A673 (cell line): Measurements from ENCODE around the gene C12orf56. TPM values are rescaled to one million over a fixed set of nuclear protein-coding genes. Genes with fewer than 3 reads are reported as not detected.
A peak's percentile ranks its signal among the peaks of the same experiment; 100 is the strongest.

Experiments used
- BruUV-seq: library from RNA; stranded (reverse); fragments of 400-500 nt; replicated peaks from 2 replicates; lab custom pipeline; 2021; lab: Mats Ljungman, UMichigan
- CTCF ChIA-PET: fragments of 300-600 bp; sonication (Branson Sonifier 250); formaldehyde crosslinking; loops from one replicate; lab custom pipeline; 2022; ENCODE audit warnings: antibody characterized with exemption; lab: Charles Lee
- POLR2A ChIA-PET: fragments of 300-600 bp; sonication (Branson Sonifier 250); formaldehyde crosslinking; loops from one replicate; lab custom pipeline; 2022; ENCODE audit warnings: antibody characterized with exemption; ENCODE audit not compliant: low non-redundant PET; lab: Charles Lee
- DNase-seq: peaks from one replicate; pipeline ENCODE4 v3.0.0-alpha.2; 2015; ENCODE audit warnings: low spot score
- H3K27ac ChIP-seq: fragments of 200-600 bp; sonication (generic); 2 replicates; pipeline ENCODE4 v1.5.1; 2016; ENCODE audit warnings: mixed run types, low read depth, mild to moderate bottlenecking, mixed read lengths, antibody characterized with exemption, low read length; ENCODE audit not compliant: poor library complexity, severe bottlenecking
- H3K27me3 ChIP-seq: fragments of 200-600 bp; sonication (generic); replicated peaks from 2 replicates; pipeline ENCODE4 v1.6.1; 2017; ENCODE audit warnings: mixed run types, low read depth, mild to moderate bottlenecking, mixed read lengths, antibody characterized with exemption, low read length; ENCODE audit not compliant: insufficient read depth, poor library complexity
- H3K36me3 ChIP-seq: fragments of 200-600 bp; sonication (generic); 2 replicates; pipeline ENCODE4 v1.6.1; 2016; ENCODE audit warnings: mixed run types, mild to moderate bottlenecking, mixed read lengths, antibody characterized with exemption, low read length; ENCODE audit not compliant: insufficient read depth, poor library complexity, severe bottlenecking
- H3K4me1 ChIP-seq: fragments of 200-600 bp; sonication (generic); 2 replicates; pipeline ENCODE4 v1.6.1; 2017; ENCODE audit warnings: mixed run types, mild to moderate bottlenecking, mixed read lengths, antibody characterized with exemption, low read length; ENCODE audit not compliant: insufficient read depth, poor library complexity, severe bottlenecking
- H3K4me3 ChIP-seq: fragments of 200-600 bp; sonication (generic); 2 replicates; pipeline ENCODE4 v1.5.1; 2016; ENCODE audit warnings: low read depth, mixed run types, mild to moderate bottlenecking, mixed read lengths, low read length; ENCODE audit not compliant: poor library complexity, severe bottlenecking
- H3K9me3 ChIP-seq: fragments of 200-600 bp; sonication (generic); 2 replicates; pipeline ENCODE4 v1.6.1; 2016; ENCODE audit warnings: mixed run types, low read depth, mild to moderate bottlenecking, mixed read lengths, antibody characterized with exemption, low read length; ENCODE audit not compliant: poor library complexity, severe bottlenecking
- CTCF ChIP-seq: fragments of 300-800, 200-600 bp; sonication (generic); conservative IDR thresholded peaks from 2 replicates; pipeline ENCODE4 v1.5.1; 2017; ENCODE audit warnings: low read depth, mild to moderate bottlenecking, antibody characterized with exemption, low read length, moderate library complexity, mixed read lengths
- EZH2 ChIP-seq: fragments of 200-600 bp; sonication (generic); IDR thresholded peaks from 2 replicates; pipeline ENCODE4 v1.6.1; 2017; ENCODE audit warnings: borderline replicate concordance, low read depth, mild to moderate bottlenecking, mixed read lengths, antibody characterized with exemption, low read length; ENCODE audit not compliant: poor library complexity, severe bottlenecking
- intact Hi-C: fragments of 100-400 bp; cut with micrococcal nuclease; formaldehyde crosslinking; loops from one replicate; pipeline ENCODE4 v1.10.0; 2022; ENCODE audit not compliant: unreplicated experiment
- total RNA-seq: library from RNA; stranded (reverse); gene quantifications from 2 replicates; pipeline ENCODE4 v1.2.3, GENCODE V29; 2021

C12orf56 gene
- total RNA-seq, 1 experiment from 2014 or later, result not detected

DNA sequence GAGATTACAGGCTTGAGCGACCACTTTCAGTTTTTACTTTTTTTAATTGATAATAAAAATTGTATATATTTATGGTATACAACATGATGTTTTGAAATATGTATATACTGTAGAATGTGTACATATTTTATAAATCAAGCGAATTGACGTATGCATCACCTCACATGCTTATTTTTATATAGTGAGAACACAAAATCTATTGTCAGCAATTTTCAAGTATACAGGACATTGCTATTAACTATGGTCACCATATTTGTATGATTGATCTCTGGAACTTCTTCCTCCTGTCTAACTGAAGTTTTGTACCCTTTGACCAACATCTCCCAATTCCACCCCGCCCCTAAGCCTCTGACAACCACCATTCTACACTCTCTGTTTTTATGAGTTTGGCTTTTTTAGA, 112.1 kb downstream of the C12orf56 start:
- Histone ChIP-seq H3K27me3 (no peaks in the 10 kb centered on the region), H3K4me1 (no peaks in the 10 kb centered on the region), H3K36me3 (no peaks in the 10 kb centered on the region), H3K4me3 (no peak overlapping the region), H3K9me3 (no peaks in the 10 kb centered on the region), H3K27ac (no peak overlapping the region)
- TF ChIP-seq CTCF, result no peak
- no peak for TF ChIP-seq EZH2
- ChIA-PET CTCF (no interaction called here), POLR2A (no interaction called here)
- BruUV-seq, result no TSS peak
- intact Hi-C loops, result loop anchor here (10.0 kb wide), 1 partner anchor 416 kb away; no protein-coding TSS in a partner anchor
- DNase-seq, result no peak

DNA sequence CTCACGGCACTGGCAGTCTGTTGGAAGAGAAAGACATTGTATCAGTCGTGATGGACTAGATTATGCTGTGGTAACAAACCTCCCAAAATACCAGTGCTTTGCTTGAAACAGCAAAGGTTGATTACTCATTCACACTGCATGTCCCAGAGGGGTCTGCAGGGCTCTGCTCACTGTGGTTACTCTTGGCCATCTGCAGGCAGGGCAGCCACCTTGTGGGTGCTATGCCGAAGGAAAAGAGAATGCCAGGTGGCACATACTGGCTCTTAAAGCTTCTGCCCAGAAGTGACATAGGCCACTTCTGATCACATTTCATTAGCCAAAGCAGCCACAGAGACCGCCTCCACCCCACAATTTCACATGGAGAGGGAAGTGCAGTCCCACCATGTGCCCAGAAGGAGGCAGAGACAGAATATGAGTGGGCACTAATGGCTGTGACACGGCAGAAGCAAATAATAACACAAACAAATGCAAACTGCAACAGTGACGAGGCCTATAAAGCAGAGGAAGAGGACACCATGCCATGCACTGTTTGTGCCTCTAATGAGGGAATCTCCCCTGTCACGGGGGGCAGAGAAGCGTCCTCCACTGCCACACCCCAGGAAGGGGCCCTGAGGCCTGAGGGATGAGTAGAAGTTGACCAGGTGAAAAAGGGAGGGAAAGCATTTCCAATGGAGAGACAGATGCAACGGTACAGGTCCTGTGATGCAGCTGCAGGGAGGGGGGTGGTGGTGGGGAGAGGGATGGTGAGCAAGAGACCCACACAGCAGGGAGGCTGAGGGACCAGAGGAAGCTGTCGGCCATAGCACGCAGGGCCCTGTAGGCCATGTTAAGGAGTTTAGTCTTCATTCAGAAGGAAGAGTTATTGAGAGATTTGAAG, 116.8 kb downstream of the C12orf56 start:
- ChIA-PET CTCF (interaction anchor here (0.6 to 0.7 kb wide), 2 partner anchors 276 to 352 kb away, joined by 3 read pairs; no protein-coding TSS in a partner anchor), POLR2A (interaction anchor here (0.7 kb wide), 1 partner anchor 248 kb away, joined by 4 read pairs; no protein-coding TSS in a partner anchor)
- TF ChIP-seq CTCF (peak; percentile 61), EZH2 (no peak)
- no TSS peak for BruUV-seq
- DNase-seq, result peak; percentile 49
- Histone ChIP-seq H3K4me1 (no peaks in the 10 kb centered on the region), H3K36me3 (no peaks in the 10 kb centered on the region), H3K9me3 (no peaks in the 10 kb centered on the region), H3K27me3 (no peaks in the 10 kb centered on the region), H3K4me3 (no peak overlapping the region), H3K27ac (no peak overlapping the region)
- intact Hi-C loops, result loop anchor here (10.0 kb wide), 1 partner anchor 421 kb away; no protein-coding TSS in a partner anchor

DNA sequence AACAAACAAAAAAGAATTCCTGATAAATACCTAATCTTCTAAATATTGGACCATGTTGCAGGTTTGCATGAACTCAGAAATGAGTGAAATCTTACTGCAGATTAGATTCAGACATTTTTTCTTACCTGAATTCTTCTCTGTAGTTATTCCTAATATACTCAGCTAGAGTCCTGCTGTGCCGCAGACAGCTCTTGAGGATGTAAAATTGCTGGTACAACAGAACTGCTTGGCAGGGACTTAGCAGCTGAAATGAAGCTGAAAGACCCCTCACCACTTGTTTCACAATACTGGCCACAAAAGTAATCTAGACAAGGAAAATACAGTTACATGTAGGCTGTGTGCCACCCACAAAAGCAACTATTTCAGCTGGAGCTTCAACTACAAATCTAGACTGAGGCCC, 120.1 kb downstream of the C12orf56 start:
- Histone ChIP-seq H3K9me3 (no peaks in the 10 kb centered on the region), H3K4me3 (no peak overlapping the region), H3K4me1 (no peaks in the 10 kb centered on the region), H3K27me3 (no peaks in the 10 kb centered on the region), H3K27ac (no peak overlapping the region), H3K36me3 (no peaks in the 10 kb centered on the region)
- no peak for DNase-seq
- POLR2A ChIA-PET, result no interaction called here
- CTCF ChIA-PET, result no interaction called here
- no peak for TF ChIP-seq EZH2
- no peak for TF ChIP-seq CTCF
- BruUV-seq, result no TSS peak
- intact Hi-C loops, result loop anchor here (10.0 kb wide), 1 partner anchor 424 kb away; no protein-coding TSS in a partner anchor
